DMS53 (cell line): ENCODE data around the gene OR2T6.
"Not testable (repeated sequence)": the region's sequence is repeated elsewhere in the genome, so short reads cannot be mapped to it uniquely, and the experiment has no call there.

ENCODE experiments used
- DNase-seq: peaks from one replicate; lab custom pipeline; 2025; lab: John Stamatoyannopoulos, UW

Gene OR2T6

GRCh38 chr1:248433811-248434415 is 58.4 kb downstream of the OR2T6 start:
- DNase-seq, result not testable (repeated sequence)

GRCh38 chr1:248434913-248435312 is 59.4 kb downstream of the OR2T6 start:
- not testable (repeated sequence) for DNase-seq

- DNase-seq, result not testable (repeated sequence)
Measured at GRCh38 chr1:248436303-248436702, 60.8 kb downstream of the OR2T6 start.

GRCh38 chr1:248438668-248439067 is 63.1 kb downstream of the OR2T6 start:
- DNase-seq, result not testable (repeated sequence)

- not testable (repeated sequence) for DNase-seq
Measured at GRCh38 chr1:248439283-248439682, 63.7 kb downstream of the OR2T6 start.
